ENCODE results near the gene NPR2.

The NPR2 gene

GRCh38 chr9:35856882-35857281, 65.5 kb downstream of the NPR2 start:
- no peak for DNase-seq
- Histone ChIP-seq H3K4me3 (ENCODE audit: low read depth, low read length) (no peak overlapping the region), H3K27me3 (ENCODE audit: insufficient read depth, low read depth, severe bottlenecking) (no peaks in the 10 kb centered on the region), H3K9me3 (ENCODE audit: severe bottlenecking) (no peaks in the 10 kb centered on the region), H3K27ac (no peak overlapping the region), H3K36me3 (no peaks in the 10 kb centered on the region)
- TF ChIP-seq, protein P1, sequence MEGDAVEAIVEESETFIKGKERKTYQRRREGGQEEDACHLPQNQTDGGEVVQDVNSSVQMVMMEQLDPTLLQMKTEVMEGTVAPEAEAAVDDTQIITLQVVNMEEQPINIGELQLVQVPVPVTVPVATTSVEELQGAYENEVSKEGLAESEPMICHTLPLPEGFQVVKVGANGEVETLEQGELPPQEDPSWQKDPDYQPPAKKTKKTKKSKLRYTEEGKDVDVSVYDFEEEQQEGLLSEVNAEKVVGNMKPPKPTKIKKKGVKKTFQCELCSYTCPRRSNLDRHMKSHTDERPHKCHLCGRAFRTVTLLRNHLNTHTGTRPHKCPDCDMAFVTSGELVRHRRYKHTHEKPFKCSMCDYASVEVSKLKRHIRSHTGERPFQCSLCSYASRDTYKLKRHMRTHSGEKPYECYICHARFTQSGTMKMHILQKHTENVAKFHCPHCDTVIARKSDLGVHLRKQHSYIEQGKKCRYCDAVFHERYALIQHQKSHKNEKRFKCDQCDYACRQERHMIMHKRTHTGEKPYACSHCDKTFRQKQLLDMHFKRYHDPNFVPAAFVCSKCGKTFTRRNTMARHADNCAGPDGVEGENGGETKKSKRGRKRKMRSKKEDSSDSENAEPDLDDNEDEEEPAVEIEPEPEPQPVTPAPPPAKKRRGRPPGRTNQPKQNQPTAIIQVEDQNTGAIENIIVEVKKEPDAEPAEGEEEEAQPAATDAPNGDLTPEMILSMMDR (IDR thresholded peaks at IDR 0.05; ENCODE audit: low read depth, low read length): no peak

DNA sequence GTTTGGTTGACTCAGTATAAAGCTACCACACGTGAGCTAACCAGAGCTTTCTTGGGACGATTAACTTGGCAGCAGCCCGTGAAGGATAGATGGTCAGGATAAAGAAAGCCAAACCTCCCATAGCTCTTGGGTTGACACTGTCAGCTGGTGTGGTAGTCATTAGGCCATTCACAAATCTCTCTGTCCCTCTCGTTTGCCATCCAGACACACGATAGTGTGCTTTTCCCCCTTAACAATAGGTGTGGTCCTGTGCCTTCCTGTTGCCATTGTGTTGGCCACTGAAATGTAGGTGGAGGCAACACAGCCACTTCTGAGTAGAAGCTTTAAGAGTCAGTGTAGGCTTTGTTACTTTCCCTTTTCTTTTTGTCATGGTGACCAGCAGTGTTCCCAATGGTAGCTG, 67.1 kb downstream of the NPR2 start:
- H3K27ac ChIP-seq: no peak overlapping the region
- H3K4me3 ChIP-seq (ENCODE audit: low read depth, low read length): no peak overlapping the region
- H3K36me3 ChIP-seq: no peaks in the 10 kb centered on the region
- H3K27me3 ChIP-seq (ENCODE audit: insufficient read depth, low read depth, severe bottlenecking): no peaks in the 10 kb centered on the region
- no peak for DNase-seq
- TF ChIP-seq, protein P1 (IDR thresholded peaks at IDR 0.05; ENCODE audit: low read depth, low read length): no peak
- no peaks in the 10 kb centered on the region for H3K9me3 ChIP-seq (ENCODE audit: severe bottlenecking)

All from WERI-Rb-1 (cell line).